Loucy (cell line): ENCODE results near the gene CCDC33.

Source experiments
- CTCF ChIP-seq: fragments of 200-600 bp; sonication (generic); conservative IDR thresholded peaks from 2 replicates; pipeline ENCODE4 v1.5.1; 2014; ENCODE audit warnings: mild to moderate bottlenecking, antibody characterized with exemption, low read length
- EZH2phosphoT487 ChIP-seq: fragments of 200-600 bp; IDR thresholded peaks from 2 replicates; pipeline ENCODE4 v1.6.1; 2018; ENCODE audit warnings: antibody characterized with exemption, mild to moderate bottlenecking, moderate library complexity, borderline replicate concordance

DNA sequence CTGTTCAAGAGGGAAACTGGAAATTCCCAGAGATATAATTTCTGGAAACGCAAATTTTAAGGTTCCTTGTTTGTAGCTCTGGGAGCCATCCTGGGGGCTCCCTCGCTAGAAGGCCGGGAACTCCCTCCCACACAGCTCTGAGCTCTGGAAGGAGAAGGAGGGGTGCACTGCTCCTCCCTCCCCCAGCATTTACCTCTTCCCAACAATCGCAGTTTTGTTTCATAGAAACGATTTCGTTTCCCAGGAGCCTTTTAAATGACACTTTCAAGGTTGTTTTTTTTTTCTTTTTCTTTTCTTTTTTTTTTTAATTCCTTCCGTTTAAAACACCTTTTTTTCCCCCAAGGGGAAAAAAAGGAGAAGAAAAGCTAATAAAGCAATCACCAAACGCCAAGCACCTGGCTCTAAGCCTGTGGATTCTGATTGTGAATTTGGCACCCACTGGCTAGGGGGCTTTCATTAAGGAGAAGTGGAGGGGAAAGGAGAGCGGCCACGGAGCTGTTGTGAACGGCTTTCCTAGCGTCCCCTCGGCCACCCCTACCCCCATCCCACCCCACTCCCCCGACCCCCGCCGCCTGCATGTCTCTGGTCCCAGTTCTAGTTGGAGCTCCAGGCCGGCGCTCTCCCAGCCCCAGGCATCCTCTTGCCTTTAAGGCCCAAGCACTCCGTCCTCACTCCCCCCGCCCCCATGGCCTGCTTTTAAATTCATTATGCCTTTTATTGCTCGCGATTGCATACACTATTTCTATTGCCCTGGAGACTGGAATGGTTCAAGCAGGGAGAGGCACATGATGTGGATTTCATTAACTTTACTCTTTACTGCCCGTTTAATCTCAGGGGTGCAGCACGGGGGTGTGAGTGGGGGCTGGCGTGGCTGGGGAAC is 13.6 kb upstream of the CCDC33 start:
- TF ChIP-seq CTCF (no peak), EZH2phosphoT487 (no peak)
